GM21619 (cell line): Measurements from ENCODE around the gene CEACAM18.
"Not testable (repeated sequence)": the region's sequence is repeated elsewhere in the genome, so short reads cannot be mapped to it uniquely, and the experiment has no call there.

Experiments
- ATAC-seq: cut with Tn5 transposase; IDR thresholded peaks from one replicate; pipeline ENCODE4 v1.9.1; 2021; ENCODE audit not compliant: unreplicated experiment

Gene CEACAM18

DNA sequence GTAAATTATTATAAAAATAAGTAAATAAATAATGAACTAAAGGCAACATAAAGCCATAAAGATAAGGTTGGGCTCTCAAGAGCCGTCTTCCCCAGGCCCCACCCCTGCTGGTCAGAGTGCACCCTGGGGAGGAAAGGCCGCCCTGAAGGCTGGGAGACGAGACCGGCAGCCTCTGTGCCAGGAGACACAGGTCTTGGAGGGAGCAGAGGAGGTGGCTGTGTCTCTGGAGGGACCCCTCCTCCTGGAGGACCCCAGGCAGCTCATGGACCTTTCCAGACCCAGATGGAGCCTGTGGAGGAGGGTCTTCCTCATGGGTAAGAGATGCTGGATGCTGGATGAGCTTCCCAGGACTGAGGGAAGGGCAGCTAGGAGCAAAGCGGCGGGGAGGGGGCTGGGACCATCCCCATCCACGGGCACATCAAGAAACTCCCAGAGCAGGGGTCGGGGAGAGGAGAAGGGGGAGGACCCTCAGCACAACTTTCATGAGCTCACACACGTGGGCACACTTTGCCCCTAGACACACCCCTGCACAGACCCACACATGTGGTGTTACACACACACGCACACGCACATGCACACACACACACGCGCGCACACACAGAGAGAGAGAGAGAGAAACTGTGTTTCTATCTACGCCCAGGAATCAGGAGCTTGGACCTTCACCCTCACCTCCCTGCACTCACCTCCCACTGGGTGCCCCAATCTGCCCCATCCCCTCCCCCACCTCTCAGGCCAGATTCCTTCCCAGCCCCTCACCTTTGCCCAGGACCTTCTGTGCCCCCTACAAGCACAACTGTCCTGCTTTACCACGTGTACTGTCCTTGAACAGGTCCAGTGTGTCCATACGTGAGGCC is at the start of gene CEACAM18:
Gene CEACAM18 (plus strand): TSS at position 159 of the 854 bp plus-strand sequence.
- no peak for ATAC-seq

DNA sequence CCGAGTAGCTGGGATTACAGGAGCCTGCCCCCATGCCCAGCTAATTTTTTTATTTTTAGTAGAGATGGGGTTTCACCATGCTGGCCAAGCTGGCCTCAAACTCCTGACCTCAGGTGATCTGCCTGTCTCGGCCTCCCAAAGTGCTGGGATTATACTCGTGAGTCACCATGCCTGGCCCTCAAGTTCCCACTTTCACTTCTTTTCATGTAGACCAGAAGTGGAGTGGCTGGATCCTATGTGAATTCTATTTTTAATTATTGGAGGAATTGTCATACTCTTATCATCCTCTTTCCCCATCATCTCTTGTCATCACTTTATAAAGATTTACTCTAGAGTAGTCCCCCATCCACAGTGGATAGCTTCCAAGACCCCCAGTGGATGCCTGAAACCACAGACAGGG is 48.1 kb upstream of the CEACAM18 start:
- ATAC-seq: no peak

DNA sequence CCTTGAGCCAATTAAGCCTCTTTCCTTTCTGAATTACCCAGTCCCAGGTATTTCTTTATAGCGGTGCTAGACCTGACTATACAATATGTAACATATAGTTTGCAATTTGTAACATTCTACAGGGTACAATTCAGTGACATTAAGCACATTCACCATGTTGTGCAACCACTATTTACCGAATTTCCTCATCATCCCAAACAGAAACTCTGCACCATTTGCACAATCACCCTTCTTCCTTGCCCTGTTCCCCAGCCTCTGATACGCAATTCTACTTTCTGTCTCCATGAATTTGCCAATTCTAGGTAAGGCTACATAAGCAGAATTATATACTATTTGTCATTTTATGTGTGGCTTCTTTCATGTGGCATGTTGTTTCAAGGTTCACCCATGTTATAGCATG is 47.2 kb upstream of the CEACAM18 start:
- ATAC-seq: no peak

DNA sequence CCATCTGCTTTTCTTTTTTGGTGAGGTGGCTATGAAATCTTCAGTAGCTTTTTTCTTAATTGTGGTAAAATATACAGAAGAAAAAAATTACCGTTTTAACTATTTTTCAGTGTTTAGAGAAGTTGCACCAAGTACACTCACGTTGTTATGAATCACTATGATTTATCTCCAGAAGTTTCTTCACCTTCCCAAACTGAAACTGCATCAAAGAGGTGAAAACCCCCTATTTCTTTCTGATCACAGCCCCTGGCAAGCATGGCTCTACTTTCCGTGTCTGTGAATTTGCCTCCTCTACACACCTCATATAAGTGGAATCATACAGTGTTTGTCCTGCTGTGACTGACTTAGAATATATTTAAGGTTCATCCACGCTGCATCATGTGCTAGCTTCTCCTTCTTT is 45.3 kb upstream of the CEACAM18 start:
- ATAC-seq: no peak

DNA sequence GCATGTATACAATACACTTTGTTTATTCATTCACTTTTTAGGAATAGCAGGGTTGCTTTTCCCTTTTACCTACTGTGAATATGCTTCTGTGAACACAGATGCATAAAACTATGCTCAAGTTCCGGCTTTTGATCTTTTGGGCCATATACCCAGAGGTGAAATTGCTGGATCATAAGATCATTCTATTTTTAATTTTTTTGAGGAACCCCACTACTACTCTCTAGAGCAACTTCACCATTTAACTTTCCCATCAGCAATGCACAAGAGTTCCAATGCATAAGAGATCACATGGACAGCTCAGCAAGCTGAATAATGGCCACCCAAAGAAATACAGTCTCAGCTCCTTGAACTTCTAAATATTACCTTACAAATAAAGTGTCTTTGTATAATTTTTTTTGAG is 43.9 kb upstream of the CEACAM18 start:
- ATAC-seq: no peak

- ATAC-seq: no peak
These were observed 39.3 kb upstream of the CEACAM18 start for GRCh38 chr19:51439021-51439465.

DNA sequence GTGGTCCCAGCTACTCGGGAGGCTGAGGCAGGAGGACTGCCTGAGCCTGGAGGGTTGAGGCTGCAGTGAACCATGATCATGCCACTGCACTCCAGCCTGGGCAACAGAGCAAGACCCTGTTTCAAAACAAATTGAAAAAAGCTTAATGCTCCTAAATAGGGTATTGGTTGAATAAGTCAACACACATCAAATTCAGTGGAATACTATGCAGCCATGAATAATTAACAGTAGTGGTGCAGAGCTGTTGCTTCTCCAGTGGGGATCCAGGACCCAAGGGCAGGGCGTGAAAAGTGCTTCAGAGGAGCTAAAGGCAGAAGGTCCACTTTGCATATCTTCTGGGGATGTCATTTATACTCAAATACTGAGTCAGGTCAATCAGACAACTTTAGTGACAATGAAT is 38.3 kb upstream of the CEACAM18 start:
- no peak for ATAC-seq

DNA sequence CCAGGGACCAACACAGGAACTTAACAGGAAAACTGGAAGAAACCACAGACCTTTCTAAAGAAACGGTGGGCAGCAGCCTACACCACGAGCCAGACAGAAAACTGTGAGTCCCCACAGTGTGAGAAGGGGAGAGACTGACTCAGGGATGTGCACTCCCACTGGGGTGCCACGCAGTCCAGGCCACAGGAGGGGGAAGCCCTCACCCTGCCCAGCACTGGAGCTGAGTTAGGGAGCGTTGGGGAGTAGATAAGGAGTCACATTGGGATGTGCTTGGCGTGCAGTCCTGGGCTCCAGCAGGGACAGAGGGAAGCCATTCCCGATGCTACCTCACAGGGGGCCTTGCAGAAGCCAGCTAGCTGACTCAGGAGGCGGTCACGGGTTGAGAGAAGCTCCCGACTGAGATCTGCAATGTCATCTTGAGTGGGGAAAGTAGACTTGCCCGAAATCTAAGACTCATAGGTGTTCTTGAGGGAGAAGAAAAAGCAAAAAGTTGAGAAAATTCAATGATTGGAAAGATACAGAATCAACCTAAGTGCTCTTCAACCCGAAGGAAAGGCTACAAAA is 37.4 kb upstream of the CEACAM18 start:
- ATAC-seq: no peak

DNA sequence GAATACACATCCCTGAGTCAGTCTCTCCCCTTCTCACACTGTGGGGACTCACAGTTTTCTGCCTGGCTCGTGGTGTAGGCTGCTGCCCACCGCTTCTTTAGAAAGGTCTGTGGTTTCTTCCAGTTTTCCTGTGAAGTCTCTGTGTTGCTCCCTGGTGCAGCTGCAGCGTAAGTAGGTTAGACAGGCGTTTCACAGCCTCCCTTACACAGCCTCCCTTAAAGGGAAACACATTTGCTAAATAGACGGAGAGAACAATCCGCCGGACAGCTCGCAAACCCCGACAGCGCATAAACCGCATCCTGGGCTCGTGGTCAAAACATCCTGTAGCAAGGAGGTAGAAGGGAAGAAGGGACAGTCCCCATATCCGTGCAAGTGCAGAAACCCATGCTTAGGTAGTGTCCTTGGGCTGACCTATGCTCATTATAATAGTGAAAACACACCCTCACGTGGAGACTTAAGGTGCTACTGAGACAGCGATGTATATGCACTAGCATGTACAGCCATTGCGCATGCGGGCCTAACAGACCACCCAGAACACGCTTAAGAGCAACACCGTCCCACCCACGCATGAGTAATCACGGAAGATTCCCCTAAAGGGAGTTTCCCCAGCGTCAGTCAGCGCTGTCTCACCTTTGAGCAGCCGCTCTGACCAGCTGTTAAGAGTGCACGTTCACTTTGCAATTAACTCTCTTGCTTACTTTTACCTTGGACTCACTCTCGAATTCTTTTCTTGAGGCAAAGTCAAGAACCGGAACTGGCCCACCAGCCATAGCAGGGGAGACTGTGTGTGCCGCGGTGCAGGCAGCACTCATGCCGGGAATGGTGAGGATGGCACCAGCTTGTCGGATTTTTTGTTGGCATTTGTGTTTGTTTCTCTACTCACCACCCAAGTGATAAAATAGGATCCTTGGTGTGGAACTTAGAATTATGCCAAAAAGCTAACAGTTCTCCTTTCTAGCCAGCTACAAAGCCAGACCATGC is 36.6 kb upstream of the CEACAM18 start:
- peak; percentile 94 for ATAC-seq

DNA sequence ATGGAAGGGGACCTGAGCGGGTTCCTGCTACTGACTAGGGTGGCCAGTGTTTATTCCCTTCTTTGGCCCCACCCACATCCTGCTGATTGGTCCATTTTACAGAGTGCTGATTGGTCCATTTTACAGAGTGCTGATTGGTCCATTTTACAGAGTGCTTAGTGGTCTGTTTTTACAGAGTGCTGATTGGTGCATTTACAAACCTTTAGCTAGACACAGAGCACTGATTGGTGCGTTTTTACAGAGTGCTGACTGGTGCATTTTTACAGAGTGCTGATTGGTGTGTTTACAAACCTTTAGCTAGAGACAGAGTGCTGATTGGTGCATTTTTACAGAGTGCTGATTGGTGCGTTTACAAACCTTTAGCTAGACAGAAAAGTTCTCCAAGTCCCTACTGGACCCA is 30.8 kb upstream of the CEACAM18 start:
- ATAC-seq: not testable (repeated sequence)

- ATAC-seq: no peak
These were observed 30.3 kb upstream of the CEACAM18 start for GRCh38 chr19:51448011-51448410.

DNA sequence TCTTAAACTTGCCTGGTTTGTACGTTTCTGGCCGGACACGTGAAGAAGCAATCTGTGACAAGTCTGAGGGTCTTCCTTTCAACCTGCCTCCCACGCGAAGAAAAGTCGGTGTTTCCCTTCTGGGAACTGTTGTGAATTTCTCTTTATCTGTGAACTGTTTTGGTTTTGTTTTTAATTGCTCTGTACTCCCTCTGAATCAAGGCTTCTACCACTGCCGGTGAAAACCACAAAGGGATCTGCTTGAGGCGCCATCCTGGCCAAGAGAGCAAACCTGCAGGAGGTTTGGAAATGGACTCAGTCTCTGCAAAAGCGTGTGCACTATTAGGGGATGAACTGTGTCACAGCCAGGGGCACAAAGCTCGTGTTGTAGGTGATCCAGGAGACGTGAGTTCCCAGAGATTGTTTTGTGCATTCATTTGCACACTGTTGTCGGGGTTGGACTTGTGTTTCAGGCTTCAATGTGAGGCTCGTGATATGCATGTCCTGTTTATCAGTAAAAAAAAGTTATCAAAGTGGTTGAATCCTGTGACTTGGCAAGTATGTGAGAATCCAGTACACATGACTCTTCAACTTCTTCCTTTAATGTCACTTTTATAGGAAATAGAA is 29.8 kb upstream of the CEACAM18 start:
- no peak for ATAC-seq

- no peak for ATAC-seq
These were observed 27.5 kb upstream of the CEACAM18 start for GRCh38 chr19:51450730-51451307.

DNA sequence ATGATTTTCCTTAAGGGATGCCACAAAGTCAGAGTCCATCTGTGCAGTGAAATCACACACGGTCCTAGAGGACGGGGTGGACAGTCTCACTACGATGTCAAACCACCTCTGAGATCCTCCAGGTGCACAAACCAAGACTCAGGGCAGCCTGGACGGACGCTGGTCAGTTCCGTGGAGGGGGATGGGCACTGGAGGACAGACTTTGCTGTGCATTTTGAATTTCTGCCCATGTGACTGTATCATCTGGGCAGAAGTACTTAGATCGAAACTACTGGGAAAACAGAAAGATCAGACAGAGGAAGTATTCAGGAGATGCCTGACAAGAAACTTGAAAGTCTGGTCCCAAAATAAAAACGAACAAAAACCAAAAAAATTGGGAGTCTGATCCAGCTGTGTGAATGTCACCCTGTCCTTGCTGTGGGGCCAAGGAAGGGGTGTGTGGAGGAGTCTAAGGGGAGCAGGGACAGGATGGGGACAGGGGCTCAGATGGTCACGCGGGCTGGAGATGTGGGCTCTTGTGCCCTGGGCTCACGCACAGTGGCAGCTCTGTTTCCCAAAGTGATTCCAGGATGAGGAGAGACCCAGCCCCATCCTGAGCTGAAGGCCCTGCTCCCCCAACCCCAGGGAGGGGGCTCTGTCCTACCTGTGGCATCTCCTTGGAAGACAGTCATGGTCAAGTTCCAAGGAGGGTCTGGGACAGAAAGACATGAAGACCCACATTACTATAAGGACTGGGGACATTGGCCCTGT is 21.6 kb upstream of the CEACAM18 start:
- ATAC-seq: no peak

DNA sequence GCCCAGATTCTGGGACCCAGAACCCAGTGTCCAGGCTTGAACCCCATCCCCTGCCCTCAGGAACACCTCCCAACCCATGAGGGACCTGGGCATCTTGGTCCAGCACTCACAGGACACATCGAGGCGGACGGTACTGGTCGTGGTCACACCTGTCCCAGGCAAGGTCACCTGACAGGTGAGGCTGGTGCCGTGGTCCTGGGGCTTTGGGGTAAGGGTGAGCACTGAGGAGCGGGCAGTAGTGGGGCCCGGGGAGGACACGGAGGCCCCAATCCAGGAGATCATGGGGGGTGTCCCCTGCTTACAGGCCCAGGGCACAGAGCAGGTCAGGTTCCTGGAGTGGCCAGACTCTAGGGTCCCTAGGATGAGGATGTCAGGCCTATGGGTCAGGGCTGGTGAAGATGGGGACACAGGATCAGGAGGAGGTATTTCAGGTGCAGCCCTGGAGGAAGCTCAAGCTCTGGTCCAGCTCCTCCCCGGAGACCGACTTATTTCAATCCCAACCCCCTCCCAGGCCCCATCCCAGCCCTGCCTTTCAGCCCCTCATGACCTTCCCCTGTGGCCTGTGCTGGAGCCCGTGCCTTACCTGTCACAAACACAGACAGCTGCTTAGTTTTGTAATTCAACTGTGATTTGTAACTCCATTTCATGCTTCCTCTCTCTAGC is 20.9 kb upstream of the CEACAM18 start:
- ATAC-seq: no peak

DNA sequence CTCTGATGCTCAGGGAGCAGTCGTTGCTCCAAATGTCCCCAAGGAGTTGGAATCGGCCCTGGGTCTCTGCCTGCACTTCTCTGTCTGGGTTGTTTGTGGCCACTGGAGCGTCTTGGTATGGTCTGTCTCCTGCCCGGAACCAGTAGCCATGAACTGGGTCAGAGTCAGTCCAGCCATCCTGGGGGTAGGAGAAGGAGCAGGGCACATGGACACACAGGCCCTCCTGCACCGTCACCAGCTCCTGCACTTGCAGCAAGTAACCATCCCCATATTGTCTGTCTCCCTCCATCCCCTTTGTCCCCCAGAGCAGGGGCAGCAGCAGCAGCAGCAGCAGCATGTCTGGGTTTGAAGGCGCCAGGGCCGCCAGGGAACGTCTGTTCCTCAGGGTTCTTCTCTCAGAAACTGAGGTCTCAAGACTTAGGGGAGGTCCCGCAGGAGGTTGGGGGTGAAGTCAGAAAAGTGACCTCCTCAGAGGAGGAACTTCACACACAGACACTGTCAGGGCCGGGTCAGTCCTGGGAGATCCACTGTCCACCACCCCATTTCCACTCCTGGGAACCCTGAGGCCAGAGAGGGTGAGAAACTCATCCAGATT is 20.2 kb upstream of the CEACAM18 start, which contains the start of gene SIGLEC8:
Gene SIGLEC8 (minus strand): TSS at position 404 of the 595 bp plus-strand sequence. CDS start 67 bp downstream, at position 337.
- no peak for ATAC-seq

DNA sequence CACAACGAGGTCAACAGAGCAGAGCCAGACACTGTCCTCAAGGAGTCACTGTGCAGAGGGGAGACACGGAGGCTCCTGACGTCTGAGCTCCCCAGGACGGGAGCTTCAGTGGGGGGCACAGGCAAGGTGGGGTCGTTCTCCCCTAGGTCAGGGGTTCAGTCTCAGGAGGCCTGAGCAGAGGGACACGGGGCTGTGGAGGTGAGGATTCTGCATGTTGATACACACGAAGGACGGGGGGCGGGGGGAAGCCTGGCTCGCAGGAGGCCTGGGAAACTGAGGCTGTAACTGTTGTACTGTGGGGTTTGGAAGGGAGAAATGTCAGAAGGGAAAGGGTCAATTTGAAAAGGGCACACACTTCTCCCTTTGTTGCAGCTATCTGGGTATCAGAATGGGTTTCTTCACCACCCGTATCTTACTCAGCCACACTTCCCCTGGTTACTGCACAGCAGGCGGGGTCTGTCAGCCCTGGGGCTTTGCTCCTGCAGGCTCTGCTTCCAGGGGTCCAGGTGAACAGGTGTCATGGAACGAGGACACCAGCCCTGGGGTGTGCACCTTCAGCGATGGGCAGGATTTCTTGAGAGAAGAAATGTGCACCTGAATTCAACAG is 19.3 kb upstream of the CEACAM18 start:
- ATAC-seq: no peak
